Measurements from ENCODE around the gene AUTS2. TPM values are rescaled to one million over a fixed set of nuclear protein-coding genes. Genes with fewer than 3 reads are reported as not detected.

The AUTS2 gene
- total RNA-seq, 1 experiment from 2014 or later: 256 TPM

- Histone ChIP-seq H4K5ac (ENCODE audit: insufficient read length, low read depth, low read length) (no peak overlapping the region), H3K27ac (ENCODE audit: insufficient read length, low read depth, low read length) (no peak overlapping the region), H3K4me1 (ENCODE audit: insufficient read depth, low read length) (no peaks in the 10 kb centered on the region), H3K23me2 (ENCODE audit: insufficient read length, low read depth, low read length, poor library complexity, severe bottlenecking) (no peaks in the 10 kb centered on the region), H3K14ac (ENCODE audit: insufficient read depth, low read length) (no peak overlapping the region), H4K8ac (replicated peaks; ENCODE audit: insufficient read length, low read depth, low read length) (no peak overlapping the region), H2BK5ac (ENCODE audit: insufficient read length, low read length) (no peak overlapping the region), H3K4ac (ENCODE audit: low read depth, low read length) (no peak overlapping the region), H4K20me1 (ENCODE audit: control insufficient read depth, insufficient read depth, insufficient read length) (no peaks in the 10 kb centered on the region), H3K9me3 (ENCODE audit: control insufficient read depth, low read depth, low read length) (no peaks in the 10 kb centered on the region), H3K18ac (ENCODE audit: insufficient read length, low read depth, low read length) (no peak overlapping the region), H2BK12ac (ENCODE audit: insufficient read length, low read depth, low read length) (no peak overlapping the region), H2BK120ac (ENCODE audit: low read depth, low read length, poor library complexity, severe bottlenecking) (no peak overlapping the region), H2AK5ac (ENCODE audit: insufficient read length, low read length) (no peak overlapping the region), H3K79me2 (ENCODE audit: insufficient read depth, low read length) (no peaks in the 10 kb centered on the region), H2BK15ac (ENCODE audit: low read depth, low read length) (no peak overlapping the region), H2AFZ (ENCODE audit: low read length) (no peak overlapping the region), H3K23ac (ENCODE audit: insufficient read length, low read depth, low read length) (no peak overlapping the region), H3K79me1 (ENCODE audit: insufficient read depth, low read depth, low read length, poor library complexity, severe bottlenecking) (no peaks in the 10 kb centered on the region), H3K56ac (ENCODE audit: insufficient read length, low read depth, low read length) (no peak overlapping the region), H3K27me3 (ENCODE audit: insufficient read depth, low read length) (no peaks in the 10 kb centered on the region), H3T11ph (ENCODE audit: low read length) (no peak overlapping the region), H3K9ac (ENCODE audit: extremely low read depth, insufficient read length, low read length) (no peak overlapping the region), H2BK20ac (ENCODE audit: low read depth, low read length, poor library complexity, severe bottlenecking) (no peak overlapping the region), H3K4me2 (ENCODE audit: insufficient read depth, insufficient read length, low read length) (no peak overlapping the region), H4K91ac (ENCODE audit: insufficient read length, low read depth, low read length) (no peak overlapping the region)
- peaks cover 3% of the 10 kb centered on the region for H3K27me3 Mint-ChIP-seq (ENCODE audit: low read depth)
- no peak overlapping the region for H3K27ac Mint-ChIP-seq
- no peak overlapping the region for H3K4me3 Mint-ChIP-seq
- no peaks in the 10 kb centered on the region for H3K9me3 Mint-ChIP-seq
- no CpG with 5 or more reads among the region's 1 CpG for WGBS (ENCODE audit: extremely low coverage, insufficient read length, low lambda C conversion rate)
- peaks cover 31 to 39% of the 10 kb centered on the region in 2 experiments for H3K4me1 Mint-ChIP-seq
- DNase-seq: no peak
- TF ChIP-seq, protein P1, sequence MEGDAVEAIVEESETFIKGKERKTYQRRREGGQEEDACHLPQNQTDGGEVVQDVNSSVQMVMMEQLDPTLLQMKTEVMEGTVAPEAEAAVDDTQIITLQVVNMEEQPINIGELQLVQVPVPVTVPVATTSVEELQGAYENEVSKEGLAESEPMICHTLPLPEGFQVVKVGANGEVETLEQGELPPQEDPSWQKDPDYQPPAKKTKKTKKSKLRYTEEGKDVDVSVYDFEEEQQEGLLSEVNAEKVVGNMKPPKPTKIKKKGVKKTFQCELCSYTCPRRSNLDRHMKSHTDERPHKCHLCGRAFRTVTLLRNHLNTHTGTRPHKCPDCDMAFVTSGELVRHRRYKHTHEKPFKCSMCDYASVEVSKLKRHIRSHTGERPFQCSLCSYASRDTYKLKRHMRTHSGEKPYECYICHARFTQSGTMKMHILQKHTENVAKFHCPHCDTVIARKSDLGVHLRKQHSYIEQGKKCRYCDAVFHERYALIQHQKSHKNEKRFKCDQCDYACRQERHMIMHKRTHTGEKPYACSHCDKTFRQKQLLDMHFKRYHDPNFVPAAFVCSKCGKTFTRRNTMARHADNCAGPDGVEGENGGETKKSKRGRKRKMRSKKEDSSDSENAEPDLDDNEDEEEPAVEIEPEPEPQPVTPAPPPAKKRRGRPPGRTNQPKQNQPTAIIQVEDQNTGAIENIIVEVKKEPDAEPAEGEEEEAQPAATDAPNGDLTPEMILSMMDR (conservative IDR thresholded peaks at IDR 0.05): no peak
- no peaks in the 10 kb centered on the region for H3K36me3 Mint-ChIP-seq (ENCODE audit: insufficient read depth in 1 of 3, low read depth in 3 of 3)
These were observed 40.4 kb downstream of the AUTS2 start for GRCh38 chr7:69638674-69639073.

Data from H9 (cell line).